H54 (cell line): ENCODE results near the gene LAGE3.
A peak's percentile ranks its signal among the peaks of the same experiment; 100 is the strongest.

Experiments
- DNase-seq: peaks from one replicate; pipeline ENCODE4 v3.0.0; 2011; ENCODE audit warnings: low spot score, mixed read lengths; ENCODE audit not compliant: insufficient read length
- FAIRE-seq: peaks from 3 replicates; lab custom pipeline; 2011; peaks lifted over from hg19 to GRCh38; lab: Jason Lieb, UNC
- POLR2A ChIP-seq: IDR thresholded peaks from 2 replicates; pipeline ENCODE4 v1.6.1; 2011; ENCODE audit warnings: low read depth, mild to moderate bottlenecking, low read length

LAGE3 gene

DNA sequence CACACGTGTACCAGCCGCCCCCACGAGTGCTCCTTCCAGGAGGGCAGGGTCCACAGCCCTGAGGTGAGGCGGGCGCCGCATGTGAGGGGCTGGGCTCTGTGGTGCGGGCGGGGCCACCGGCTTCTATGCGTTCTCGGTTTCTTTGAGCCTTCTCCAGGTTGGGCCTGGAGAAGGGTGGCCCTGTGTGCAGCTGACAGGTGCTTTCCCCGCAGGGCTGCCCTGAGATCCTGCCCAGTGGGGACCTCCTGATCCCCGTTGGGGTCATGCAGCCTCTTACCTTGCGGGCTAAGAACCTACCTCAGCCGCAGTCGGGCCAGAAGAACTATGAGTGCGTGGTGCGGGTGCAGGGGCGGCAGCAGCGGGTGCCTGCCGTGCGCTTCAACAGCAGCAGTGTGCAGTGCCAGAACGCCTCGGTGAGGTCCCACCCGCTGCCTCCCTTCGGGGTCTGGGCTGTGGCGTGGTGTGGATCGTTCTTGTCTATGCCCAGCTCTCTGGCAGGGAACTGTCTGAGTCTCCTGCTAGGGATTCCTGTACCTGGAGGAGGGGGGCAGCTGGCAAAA, 14.2 kb downstream of the LAGE3 start:
- FAIRE-seq (no peak), DNase-seq (no peak)
- no peak for TF ChIP-seq POLR2A

DNA sequence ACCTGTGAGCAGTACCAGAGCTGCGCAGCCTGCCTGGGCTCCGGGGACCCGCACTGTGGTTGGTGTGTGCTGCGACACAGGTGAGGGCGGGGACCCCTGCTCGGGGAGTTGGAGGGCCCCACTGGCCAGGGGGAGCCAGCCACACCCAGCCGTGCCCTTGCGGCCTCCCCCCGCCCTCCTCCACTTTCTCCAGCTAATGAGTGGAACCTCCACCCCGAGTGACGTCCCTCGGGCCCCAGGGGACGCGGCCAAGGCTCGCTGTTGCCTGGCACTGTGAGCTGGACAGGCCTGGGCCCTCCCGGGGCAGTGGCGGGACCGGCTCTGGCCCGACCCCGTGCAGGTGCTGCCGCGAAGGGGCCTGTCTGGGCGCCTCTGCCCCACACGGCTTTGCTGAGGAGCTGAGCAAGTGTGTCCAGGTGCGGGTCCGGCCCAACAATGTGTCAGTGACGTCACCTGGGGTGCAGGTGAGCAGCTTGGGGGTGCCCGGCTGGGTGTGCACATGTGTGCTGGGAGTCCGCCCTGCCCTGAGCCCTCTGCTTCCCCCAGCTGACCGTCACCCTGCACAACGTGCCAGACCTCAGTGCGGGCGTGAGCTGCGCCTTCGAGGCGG, 15.4 kb downstream of the LAGE3 start:
- no peak for FAIRE-seq
- no peak for TF ChIP-seq POLR2A
- no peak for DNase-seq

DNA sequence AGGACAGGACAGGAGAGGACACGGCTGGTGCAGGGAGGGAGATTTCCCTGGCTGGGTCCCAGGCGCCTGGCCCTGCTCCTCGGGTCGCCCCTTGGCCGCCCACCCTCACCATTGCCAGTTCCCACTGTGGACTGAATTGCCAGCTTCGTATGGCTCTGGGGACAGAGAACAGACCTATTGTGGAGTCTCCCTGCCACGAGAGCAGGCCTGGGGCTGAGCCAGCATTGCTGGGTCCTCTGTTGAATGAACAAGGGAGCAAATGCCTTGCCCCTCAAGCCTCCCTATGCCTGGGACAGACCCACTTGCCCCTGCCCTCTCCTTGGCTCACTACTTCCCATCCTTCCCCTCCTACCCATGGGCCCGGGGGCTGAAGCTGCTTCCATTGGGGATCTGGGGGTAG, 16.7 kb downstream of the LAGE3 start:
- FAIRE-seq (no peak), DNase-seq (no peak)
- no peak for TF ChIP-seq POLR2A

DNA sequence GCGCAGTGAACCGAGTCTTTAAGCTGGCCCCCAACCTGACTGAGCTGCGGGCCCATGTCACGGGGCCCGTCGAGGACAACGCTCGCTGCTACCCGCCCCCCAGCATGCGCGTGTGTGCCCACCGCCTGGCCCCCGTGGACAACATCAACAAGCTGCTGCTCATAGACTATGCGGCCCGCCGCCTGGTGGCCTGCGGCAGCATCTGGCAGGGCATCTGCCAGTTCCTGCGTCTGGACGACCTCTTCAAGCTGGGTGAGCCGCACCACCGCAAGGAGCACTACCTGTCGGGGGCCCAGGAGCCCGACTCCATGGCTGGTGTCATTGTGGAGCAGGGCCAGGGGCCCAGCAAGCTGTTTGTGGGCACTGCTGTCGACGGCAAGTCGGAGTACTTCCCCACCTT, 18.8 kb downstream of the LAGE3 start:
- FAIRE-seq = no peak
- no peak for TF ChIP-seq POLR2A
- no peak for DNase-seq

DNA sequence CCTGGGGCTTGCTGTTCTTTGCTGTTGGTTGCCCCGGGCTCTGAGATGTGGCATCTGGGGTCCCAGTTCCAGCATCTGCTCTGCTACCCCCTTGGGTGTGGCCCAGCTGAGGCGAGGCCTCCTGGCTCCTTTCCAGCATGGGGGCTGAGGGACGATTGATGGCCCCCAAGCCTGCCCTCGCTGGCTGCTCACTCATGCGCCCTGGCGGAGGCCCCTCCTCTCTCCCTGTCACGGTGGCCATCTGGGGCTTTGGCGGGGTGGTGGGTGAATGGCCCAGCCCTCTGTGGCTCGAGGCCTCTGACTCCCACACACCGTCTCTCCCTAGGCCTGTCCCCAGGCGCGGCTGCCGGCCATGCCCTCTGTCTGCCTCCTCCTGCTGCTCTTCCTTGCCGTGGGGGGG, 19.2 kb downstream of the LAGE3 start:
- DNase-seq (no peak), FAIRE-seq (no peak)
- no peak for TF ChIP-seq POLR2A

DNA sequence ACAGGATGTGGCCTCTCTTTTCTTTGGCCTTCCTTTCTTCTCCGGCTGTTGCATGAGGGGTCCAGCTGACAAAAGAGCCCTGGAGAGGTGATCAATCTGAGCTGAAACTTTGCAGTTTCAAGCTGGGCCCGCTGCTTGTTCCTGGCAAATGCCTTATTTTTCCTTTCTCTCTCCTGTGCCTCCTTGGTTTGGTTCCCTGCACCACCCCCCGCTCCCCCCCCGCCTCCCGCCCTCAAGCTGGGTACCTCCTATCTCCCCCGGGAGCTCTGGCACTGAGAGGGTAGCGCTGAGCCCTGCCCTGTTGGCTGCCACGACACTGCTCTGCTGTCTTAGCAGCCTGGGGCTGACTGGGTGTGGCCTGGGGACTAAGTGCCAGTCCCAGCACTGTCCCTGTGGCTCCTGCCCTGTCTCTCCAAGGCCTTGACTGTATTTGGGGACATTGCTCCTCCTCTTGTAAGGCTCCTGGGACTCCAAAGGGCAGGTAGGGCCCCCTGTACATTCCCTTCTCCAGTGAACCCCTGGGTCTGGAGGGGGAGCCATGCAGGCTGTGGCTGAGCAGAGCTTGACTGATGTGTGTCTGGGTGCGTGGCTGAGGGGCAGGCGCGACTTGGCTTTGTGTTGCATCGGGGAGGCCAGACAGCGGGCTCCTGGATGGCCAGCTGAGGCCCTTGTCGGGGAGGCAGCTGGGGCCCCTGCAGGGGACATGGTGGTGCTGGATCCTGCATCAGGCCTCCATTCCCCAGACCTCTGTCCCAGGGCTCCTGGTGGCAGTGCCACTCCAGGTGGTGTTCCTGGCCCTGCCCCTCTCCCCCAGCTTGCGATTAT, 19.9 kb downstream of the LAGE3 start:
- FAIRE-seq (no peak), DNase-seq (peak; percentile 65)

DNA sequence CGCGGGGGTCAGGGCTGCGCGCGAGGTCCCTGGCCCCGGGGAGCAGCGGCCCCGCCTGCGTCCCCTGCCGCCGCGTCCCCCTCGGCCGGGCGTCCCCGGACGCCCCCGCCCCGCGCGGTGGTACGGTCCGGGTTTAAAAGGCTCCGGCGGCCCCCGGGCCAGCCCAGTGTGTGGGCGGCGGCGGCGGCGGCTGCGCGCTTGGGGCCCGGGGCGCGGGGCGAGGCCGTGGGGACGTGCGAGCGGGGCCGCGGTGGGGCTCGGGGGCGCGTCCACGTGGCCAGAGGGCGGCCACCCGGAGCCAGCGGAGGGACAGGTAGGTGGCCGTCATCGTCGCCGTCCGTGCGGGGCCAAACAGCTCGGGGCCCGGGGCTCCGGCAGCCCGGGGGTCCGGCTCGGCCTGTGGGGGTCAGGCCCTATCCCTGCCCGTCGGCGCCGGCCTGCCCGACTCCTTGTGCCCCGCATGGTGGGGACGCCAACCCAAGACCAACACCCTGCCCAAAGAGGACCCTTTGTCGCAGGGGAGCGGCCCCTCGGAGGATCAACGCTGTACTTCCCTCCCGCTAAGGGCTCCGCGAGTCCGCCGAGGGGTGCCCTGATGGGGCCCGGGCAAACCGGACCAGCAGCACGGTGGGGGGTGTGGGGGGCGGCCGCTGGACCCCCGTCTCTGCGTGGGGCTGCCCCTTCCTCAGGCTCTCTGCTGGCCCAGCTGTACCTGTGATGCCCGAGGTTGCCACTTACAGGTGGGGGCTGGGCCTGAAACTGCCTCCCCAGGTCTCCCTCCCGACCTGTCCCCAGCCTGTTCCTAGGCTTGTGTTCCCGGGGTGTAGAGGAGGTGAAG, 20.7 kb downstream of the LAGE3 start, which contains the start of gene PLXNA3:
PLXNA3 (plus strand) TSS at position 166 of the 838 bp plus-strand sequence. CDS start 1,903 bp downstream, outside the sequence.
- no peak for FAIRE-seq
- DNase-seq = peak; percentile 62
- TF ChIP-seq POLR2A = peak; percentile 87

More for the DNA sequence above, 19.9 kb downstream of the LAGE3 start:
- 0 out of 2 replicates have a peak, but pooled peaks have one; percentile 6 for TF ChIP-seq POLR2A

DNA sequence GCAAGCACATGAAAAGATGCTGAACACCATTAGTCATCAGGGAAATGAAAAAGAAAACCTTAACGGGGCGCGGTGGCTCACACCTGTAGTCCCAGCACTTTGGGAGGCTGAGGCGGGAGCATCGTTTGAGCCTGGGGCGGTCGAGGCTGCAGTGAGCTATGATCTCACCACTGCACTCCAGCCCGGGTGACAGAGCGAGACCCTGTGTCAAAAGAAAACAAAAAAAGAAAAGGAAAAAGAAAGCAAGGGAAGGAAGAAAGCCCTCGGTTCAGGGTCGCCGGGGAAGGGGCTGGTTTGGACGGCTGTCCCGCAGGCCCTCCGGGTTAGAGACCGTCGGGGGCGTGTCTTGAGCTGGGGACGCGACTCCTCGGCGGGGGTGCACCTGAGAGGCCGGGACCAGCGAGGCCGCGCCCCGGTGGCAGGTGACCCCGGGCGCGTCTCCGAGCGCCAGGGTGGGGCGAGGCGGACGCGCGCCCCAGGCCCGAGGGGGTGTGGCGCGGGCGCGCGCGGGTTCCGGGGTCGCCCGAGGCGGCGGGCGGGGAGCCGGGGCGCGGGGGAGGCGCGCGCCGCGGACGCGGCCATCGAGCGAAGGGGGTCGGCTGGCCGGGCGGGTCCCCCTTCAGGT, 21.5 kb downstream of the LAGE3 start:
- FAIRE-seq (no peak), DNase-seq (peak; percentile 60)
- no peak for TF ChIP-seq POLR2A

DNA sequence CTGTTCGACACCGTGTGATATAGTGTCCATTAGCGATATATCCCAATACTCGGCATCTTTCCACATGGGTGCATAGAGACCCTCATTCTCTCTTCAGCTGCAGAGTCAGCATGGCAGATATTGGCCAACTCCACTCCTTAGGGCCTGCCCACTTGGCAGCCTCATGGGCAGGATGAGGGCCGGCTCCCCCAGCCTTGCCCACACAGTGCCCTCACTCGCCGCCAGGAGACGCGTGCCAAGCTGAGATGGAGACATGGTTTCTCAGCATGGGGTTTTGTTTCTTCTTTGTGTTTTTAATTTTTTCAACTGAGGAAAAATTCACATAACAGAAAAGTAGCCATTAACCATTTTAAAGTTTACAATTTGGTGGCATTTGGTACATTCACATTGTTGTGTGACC, 26.3 kb downstream of the LAGE3 start:
- TF ChIP-seq POLR2A = no peak
- no peak for DNase-seq
- no peak for FAIRE-seq

DNA sequence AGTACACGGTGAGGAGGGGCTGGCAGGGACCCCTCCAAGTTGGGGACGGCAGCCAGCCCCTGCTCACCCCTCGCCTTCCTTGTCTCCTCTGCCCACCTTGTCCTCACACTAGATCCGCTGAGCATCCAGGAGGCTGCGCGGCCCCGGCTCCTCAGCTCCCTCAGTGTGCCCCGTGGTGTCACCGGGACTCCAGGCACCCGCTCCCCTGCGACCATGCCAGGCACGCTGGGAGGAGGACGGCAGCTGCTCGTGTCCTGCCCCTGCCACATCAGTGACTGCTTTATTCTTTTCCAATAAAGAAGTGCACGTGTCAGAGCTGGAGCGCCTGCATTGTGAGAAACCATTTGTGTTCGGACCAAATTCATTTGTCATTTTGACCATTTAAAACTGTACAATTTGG, 28.8 kb downstream of the LAGE3 start:
- no peak for TF ChIP-seq POLR2A
- FAIRE-seq = no peak

DNA sequence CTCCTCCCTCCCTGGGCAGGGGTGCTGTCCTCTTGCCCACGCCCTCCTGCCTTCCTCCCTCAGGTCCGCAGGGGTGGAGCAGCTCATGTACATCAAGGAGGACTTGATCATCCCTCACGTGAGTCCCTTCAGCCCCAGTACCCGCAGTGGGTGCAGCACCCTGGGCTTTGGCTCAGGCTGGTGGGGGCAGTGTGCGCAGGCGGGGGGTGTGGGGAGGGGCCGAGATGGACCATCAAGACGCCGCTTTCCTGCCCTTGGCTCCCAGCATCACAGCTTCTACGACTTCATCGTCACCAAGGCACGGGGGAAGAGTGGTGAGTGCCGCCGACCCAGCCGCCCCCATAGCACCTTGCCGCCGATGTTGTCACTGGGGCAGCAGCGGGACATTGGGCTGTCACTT, 29.5 kb downstream of the LAGE3 start:
- DNase-seq (no peak), FAIRE-seq (no peak)
- TF ChIP-seq POLR2A = no peak

More for the DNA sequence above, 28.8 kb downstream of the LAGE3 start:
- no peak for DNase-seq

DNA sequence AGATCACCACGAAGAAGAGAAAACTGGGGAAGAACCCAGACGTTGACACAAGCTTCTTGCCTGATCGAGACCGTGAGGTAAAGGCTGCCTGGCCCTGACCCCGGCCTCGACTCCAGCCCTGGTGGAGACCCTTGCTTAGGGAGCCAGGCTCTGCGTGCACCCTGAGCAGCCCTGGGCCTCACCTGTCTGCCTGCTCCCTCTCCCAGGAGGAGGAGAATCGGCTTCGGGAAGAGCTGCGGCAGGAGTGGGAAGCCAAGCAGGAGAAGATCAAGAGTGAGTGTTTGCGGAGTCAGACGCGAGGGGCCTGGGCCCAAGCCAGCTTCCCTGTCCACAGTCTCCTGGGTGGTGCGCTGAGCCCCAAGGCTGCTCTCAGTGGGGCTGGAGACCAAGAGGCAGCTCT, 30.6 kb downstream of the LAGE3 start:
- no peak for TF ChIP-seq POLR2A
- FAIRE-seq (no peak), DNase-seq (no peak)

DNA sequence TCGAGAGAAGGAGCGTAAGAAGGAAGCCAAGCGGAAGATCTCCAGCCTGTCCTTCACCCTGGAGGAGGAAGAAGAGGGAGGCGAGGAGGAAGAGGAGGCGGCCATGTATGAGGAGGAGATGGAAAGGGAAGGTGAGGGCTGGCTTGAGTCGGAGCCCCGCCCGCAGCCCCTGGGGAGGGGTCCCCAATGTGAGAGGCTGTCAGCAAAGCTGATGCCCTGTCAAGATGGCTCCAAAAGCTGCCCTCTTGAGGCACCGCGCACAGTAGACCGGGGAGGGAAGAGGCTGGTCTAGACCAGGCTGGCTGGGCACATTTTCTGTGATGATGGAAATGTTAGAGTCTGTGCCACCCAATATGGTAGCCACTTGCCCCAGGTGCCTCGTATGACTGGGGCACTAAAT, 32.7 kb downstream of the LAGE3 start:
- FAIRE-seq (no peak), DNase-seq (no peak)
- TF ChIP-seq POLR2A = no peak
